ENCODE results near the gene MCF2.
A peak's percentile ranks its signal among the peaks of the same experiment; 100 is the strongest.
"Not testable (repeated sequence)": the region's sequence is repeated elsewhere in the genome, so short reads cannot be mapped to it uniquely, and the experiment has no call there.

The MCF2 gene, protein sequence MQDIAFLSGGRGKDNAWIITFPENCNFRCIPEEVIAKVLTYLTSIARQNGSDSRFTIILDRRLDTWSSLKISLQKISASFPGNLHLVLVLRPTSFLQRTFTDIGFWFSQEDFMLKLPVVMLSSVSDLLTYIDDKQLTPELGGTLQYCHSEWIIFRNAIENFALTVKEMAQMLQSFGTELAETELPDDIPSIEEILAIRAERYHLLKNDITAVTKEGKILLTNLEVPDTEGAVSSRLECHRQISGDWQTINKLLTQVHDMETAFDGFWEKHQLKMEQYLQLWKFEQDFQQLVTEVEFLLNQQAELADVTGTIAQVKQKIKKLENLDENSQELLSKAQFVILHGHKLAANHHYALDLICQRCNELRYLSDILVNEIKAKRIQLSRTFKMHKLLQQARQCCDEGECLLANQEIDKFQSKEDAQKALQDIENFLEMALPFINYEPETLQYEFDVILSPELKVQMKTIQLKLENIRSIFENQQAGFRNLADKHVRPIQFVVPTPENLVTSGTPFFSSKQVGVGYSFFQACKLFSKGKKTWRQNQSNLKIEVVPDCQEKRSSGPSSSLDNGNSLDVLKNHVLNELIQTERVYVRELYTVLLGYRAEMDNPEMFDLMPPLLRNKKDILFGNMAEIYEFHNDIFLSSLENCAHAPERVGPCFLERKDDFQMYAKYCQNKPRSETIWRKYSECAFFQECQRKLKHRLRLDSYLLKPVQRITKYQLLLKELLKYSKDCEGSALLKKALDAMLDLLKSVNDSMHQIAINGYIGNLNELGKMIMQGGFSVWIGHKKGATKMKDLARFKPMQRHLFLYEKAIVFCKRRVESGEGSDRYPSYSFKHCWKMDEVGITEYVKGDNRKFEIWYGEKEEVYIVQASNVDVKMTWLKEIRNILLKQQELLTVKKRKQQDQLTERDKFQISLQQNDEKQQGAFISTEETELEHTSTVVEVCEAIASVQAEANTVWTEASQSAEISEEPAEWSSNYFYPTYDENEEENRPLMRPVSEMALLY

DNA sequence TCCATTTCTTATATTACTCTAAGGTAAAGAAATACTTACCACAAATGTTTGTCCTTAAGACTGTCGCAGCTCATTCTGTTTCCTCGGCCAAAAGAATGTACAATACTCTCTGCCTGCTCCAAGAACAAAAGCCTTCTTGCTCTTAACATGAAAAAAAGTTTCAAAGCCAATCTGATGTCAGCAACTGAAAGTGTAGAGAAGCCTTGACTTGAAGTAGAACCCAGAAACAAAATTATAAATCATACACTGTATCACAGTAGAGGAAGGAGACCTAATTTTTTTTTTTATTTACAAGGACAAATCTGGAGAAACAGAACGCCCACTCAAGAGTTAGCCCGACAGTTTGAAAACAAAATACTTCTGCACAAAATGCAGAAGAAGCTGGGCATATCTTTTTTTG lies at the start of gene MCF2:
MCF2 (minus strand) TSS at position 101 of the 400 bp plus-strand sequence. CDS start 56,423 bp downstream, outside the sequence.
- H3K27ac ChIP-seq = no peak within 1 kb of the TSS
- H3K4me3 ChIP-seq = no peak within 1 kb of the TSS

DNA sequence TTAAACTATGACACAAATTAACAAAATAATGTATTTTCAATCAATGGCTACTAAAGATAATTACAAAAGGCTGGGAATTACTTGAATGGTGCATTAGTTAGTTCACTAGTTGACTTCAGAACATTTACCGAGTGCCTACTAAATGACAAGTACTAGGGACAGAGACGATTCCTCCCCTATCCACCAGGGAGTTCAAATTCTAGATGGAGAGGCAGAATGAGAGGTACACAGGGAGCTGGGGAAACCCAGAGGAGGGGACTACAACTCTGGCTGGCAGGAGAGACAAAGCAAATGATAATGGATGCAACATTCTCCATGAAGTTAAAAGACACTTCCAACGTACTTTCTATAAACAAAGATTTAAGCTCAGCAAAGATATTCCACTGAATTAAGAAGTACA lies 43.1 kb upstream of the MCF2 start:
- no peak overlapping the region for H3K27ac ChIP-seq

DNA sequence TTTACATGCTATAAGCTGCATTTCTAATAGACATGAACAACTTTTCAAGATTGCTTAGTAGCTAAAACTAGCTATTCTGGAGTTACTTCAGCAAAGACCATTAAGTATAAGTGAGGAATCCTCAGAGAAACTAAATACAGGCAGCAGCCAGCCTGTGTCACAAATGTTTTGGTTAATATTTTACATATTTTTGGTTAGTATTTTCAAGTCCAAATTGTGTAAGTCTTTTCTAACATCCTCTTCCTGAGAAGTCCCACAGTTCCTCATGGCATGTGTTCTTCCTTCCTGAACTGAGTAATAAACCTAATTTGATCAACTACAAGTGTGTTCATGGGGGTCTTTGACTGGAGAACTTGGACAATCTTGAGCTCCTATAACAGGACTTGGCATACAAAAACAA lies 42.4 kb upstream of the MCF2 start:
- Histone ChIP-seq H3K27ac (no peak overlapping the region), H3K4me3 (no peak overlapping the region)

More for the DNA sequence above, 43.1 kb upstream of the MCF2 start:
- H3K4me3 ChIP-seq = no peak overlapping the region

DNA sequence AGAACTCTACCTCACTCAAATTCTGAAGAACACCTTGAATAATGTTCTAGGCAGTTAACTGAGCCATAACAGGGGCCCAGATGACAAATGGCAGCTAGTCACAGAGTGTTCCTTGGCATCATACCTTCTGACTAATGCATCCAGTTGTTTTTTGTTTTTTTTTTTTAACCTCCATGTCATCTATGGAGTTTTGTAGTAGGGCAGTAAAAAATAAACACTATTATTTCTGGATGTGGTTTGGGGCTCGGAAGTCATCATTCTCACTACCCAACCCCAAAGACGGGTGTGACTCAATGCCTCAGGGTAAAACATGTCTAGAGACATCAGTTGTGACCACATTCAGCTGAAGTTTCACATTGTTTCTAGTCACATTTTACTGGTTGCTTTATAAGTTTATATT lies 31.2 kb upstream of the MCF2 start:
- H3K4me3 ChIP-seq = no peak overlapping the region

DNA sequence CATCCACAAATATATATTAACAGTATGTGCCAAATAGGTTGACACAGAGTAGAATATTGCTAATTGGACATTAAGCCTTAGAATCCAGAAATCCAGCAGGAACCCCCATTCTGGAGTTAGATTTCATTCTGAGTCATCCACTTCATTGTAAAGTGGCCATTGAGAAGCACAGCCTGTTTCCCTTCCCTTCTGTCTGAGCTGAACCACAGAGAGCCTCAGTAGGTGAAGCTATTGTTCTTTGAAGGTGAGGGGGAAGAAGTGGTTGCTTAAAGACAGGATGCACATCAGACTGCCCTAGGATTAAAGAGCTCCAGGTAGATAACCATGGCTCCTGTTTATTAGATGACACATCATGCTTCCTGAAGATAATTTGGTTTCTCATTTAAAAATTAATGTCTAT lies 30.6 kb upstream of the MCF2 start:
- Histone ChIP-seq H3K4me3 (no peak overlapping the region), H3K27ac (no peak overlapping the region)

More for the DNA sequence above, 31.2 kb upstream of the MCF2 start:
- no peak overlapping the region for H3K27ac ChIP-seq

DNA sequence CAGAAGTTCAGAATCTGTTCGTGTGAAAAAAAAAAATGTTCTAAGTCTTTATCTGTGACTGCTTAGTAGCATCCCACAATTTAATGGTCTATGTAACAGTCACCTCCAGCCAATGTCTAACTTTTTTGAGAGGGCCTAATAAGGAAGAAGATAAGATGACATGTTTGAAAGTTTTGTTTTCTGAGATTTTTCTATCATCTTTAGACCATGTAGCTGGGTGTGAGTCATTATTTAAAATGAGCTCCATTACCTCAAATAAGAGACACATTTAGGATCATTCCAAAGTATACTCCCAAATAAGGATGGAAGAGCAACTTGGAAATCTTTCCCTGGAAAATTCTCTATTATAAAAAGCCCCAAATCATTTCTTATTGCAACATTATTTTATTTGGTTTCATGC lies 28.2 kb upstream of the MCF2 start:
- Histone ChIP-seq H3K4me3 (no peak overlapping the region), H3K27ac (no peak overlapping the region)

DNA sequence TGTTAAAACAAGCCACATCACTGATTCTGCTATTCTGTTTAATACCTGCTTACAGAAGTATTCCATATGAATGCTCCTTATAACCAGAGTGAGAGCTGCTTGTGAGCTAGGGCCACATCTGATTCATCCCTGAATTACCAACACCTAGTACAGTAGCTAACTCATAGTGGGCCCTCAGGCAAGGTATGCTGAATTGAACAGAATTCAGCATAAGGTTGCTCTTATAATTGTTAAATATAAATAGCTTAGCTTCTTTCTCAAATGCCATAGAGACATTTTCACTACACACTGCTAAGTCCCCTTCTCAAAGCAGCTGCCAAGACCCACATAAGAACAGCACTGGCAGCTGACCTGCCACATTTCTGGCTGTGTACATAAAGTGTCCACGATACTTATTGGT lies 27.0 kb upstream of the MCF2 start:
- no peak overlapping the region for H3K27ac ChIP-seq
- H3K4me3 ChIP-seq = no peak overlapping the region

DNA sequence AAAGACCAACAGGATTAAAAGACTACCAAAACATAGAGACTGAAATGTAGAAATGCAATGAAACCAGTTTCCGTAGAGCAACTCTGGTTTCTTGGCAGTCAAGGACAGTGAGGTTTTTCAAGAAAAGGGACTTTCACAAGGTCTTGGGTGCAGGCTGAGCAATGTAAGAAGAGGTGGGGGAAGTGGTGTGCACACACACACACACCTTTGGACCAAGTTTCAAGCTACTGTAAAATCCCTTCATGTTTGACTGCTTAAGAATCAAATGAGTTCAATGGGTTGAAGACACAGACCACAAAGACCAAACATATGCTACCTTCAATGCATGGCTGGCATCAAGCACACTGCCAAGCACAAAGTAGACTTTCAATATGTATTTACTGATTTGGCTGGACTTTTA lies 17.8 kb upstream of the MCF2 start:
- Histone ChIP-seq H3K4me3 (no peak overlapping the region), H3K27ac (no peak overlapping the region)

DNA sequence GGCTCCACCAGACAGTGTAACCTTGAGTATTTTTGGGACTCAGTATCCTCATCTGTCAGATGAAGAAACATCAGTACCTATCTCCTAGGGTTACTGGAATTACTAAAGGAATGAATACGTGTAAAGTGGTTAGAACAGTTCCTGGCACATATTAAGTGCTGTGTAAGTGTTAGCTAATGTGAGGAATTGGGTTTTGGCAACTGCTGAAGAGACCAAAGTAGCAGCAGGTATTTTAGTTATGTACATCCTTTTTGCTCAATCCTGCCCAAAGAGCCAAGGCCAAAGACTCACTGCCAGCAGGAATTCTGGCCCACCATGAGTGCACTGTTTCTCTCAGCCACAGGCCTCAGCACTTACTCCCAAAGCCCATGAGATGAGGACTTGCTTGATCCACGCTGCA lies 16.7 kb upstream of the MCF2 start:
- Histone ChIP-seq H3K4me3 (no peak overlapping the region), H3K27ac (no peak overlapping the region)

DNA sequence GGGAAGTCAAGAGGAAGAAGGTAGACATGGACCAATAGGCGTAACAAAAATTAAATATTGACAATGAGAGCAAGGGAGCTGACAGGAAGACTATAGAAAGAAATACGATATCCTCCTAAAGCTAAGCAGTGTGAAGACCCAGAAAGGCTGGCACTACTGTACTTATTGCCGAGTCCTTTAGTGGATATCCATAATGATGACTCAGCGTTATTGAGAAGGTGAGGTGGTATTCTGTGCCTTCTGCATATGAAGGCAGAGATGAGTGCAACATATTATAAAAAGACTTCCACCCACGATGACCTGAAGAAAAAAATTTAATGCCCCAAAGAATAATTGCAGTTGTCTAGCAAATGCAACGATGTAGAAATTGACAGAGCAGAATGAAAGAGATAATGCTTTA lies 13.0 kb upstream of the MCF2 start:
- H3K27ac ChIP-seq = no peak overlapping the region

DNA sequence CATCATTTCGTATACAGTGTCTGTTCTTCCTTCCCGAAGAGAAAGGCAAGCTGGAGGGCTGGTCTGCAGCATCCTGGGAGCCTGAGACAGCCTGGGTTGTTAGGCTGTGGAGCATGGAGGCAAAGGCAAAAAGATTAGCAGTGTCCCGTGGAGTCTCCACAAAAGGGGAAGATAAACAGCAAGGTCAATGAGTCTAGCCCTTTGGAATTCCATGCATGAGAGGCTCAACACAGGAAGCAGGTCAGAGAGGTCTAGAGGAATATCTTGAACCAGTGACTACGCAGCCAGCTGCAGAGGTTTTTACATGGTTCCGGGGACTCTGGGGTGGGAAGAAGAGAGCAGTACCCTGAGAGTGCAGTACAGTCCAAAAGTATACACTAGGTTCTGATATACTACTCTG lies 12.2 kb upstream of the MCF2 start:
- H3K4me3 ChIP-seq = no peak overlapping the region

More for the DNA sequence above, 13.0 kb upstream of the MCF2 start:
- H3K4me3 ChIP-seq = no peak overlapping the region

DNA sequence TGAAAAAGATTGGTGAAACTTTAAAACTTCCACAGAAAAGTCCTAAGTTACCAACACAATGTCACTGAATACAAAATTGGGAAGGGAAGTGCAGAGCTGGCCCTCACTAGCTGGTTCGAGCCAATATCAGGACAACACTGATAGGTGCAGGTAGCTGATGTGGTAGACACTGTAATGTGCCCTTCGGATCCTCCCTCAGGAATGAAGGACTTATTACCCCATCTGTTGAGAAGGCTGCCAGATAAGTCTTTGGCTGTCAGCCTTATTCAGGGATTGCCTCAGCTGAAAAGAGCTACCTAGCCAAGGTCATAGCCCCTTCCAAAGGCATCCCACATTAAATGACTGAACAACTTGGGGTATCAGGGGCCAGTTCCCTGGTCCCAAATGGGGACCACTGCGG lies 5.3 kb downstream of the MCF2 start:
- Histone ChIP-seq H3K4me3 (no peak overlapping the region), H3K27ac (no peak overlapping the region)

More for the DNA sequence above, 12.2 kb upstream of the MCF2 start:
- no peak overlapping the region for H3K27ac ChIP-seq

DNA sequence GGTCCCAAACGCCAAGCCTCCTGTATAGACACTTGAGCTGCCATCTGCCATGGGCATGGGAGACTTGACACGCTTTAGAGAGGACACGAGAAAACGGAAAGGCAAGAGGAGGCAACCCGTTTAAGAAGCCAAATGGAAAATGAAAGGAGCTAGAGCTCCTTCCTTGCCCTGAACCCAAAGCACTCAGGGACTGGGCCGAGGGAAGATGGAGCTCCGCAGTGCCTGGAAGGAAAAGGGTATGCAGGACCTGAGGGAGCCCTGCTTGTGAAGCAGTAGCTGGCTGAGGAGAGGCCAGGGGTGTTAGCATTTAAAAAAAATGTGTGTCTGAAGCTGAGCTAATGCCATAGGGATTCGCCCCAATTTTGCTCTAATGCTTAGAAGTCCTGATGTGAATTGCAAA lies 15.1 kb downstream of the MCF2 start:
- H3K4me3 ChIP-seq = peak overlapping the region in 1 of 7 experiments; percentile 28
- no peak overlapping the region for H3K27ac ChIP-seq

DNA sequence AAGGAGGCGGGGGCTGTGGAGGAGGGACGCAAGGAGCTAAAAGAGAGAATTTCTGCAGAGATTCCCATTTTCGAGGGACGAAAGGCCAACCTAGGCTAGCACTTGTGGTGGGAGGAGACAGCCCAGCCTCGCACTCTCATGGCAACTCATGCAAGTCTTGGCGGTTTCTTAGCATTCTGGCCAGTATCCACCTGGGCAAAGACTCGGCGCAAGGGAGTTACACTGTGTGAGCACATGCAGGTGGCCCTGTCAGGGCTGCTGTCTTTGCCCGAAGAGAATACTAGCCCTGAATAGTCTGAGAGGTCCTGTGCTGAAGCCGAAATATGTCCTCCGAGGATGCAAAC lies 15.5 kb downstream of the MCF2 start:
- Histone ChIP-seq H3K27ac (no peak overlapping the region), H3K4me3 (peak overlapping the region in 3 of 7 experiments; percentile 21 to 28 (median 27))

DNA sequence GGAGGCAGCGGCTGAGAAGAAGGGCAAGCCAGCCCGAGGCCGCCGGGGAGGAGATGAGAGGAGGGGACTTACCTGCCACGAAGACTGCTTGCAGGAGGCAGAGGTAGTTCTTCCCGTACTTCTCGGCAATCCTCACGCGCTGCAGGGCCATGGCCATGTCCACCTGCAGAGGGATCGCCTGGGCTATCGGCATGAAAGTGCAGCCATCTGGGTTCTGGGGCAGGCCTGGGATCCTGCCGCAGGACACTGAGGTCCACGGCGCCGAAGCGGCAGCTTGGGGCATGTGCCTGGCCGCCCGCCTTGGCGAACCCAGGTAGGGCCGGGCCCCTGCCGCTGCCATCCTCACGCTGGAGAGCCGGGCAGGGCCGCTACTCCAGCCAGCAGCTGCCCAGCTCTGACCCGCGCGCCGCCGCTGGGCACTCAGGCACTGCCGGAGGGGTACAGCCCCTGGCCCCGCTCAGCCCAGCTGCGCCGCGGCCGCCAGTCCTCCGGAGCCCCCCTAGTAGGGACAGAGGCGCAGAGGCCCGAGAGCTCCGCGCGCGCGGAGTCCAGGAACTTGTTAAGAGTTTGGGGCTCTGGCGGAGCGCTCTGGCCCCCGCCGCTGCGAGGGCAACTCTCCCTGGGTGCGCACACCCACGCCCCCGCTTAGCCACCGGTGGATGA lies 16.0 kb downstream of the MCF2 start:
- Histone ChIP-seq H3K27ac (no peak overlapping the region), H3K4me3 (peak overlapping the region in 4 of 7 experiments; percentile 11 to 28 (median 24))

DNA sequence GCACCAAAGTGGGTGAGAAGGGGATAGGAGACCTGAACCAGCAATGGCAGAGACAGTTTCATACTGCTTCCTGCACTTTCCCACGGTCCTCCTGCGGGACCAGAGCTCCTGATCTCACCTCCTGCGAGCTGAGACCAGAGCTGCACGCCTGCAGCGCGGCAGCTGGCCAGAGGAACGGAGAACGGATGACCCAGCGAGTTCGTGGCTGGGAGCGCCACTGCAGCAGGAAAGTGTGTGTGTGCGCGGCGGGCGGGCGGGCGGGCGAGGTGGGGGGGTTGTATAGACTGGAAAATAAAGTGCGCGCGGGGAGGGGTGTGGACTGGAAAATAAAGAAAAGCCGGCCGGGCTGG lies 16.5 kb downstream of the MCF2 start:
- no peak overlapping the region for H3K27ac ChIP-seq
- peak overlapping the region in 3 of 7 experiments; percentile 11 to 28 (median 27) for H3K4me3 ChIP-seq

DNA sequence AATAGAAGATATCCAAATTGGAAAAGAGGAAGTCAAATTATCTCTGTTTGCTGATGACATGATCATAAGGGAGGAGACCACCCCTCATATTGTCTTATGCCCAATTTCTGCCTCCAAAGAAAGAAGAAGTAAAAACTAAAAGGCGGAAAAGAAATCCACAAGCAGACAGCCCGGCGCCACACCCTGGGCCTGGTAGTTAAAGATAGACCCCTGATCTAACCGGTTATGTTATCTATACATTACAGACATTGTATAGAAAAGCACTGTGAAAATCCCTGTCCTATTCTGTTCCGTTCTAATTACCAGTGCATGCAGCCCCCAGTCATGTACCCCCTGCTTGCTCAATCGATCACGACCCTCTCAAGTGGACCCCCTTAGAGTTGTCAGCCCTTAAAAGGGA lies 22.8 kb downstream of the MCF2 start:
- H3K27ac ChIP-seq, H3K4me3 ChIP-seq: not testable (repeated sequence)

DNA sequence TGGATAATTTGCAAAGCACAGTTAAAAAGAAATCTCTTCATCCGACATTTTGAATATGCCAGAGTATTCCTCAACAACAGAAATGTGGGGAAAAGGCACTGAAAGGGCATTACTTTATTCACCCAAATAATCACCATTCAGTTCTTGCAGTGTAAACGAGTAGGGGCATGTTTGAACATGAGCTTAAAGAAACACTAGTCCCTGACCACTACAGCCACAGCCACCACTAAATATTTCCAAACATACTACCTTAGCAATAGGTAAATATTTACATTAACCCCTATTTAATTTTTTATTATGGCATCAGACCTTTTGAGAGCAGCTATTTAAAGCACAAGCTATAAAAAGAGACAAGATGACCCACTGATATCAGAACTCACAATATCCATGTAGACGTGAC lies 27.6 kb downstream of the MCF2 start:
- Histone ChIP-seq H3K4me3 (no peak overlapping the region), H3K27ac (no peak overlapping the region)

DNA sequence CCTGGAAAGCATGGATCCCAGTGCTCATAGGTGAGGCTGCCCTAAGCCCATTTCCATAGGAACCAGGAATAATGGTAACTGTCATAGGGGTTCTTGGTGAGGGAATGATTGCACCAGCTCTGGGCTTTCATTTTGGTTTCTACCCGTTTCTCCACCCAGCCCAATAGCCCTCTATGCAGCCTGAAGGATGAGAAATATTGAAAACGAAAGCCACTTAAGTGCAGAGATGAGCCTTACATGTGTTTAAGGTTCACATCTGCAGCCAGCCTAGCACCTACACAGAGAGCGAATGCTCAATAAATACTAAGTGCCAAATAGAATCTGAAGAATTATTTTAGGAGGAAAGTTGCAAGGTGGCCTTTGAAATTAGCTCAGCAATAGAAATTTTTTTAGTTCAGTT lies 60.4 kb downstream of the MCF2 start:
- Histone ChIP-seq H3K27ac (no peak overlapping the region), H3K4me3 (no peak overlapping the region)

DNA sequence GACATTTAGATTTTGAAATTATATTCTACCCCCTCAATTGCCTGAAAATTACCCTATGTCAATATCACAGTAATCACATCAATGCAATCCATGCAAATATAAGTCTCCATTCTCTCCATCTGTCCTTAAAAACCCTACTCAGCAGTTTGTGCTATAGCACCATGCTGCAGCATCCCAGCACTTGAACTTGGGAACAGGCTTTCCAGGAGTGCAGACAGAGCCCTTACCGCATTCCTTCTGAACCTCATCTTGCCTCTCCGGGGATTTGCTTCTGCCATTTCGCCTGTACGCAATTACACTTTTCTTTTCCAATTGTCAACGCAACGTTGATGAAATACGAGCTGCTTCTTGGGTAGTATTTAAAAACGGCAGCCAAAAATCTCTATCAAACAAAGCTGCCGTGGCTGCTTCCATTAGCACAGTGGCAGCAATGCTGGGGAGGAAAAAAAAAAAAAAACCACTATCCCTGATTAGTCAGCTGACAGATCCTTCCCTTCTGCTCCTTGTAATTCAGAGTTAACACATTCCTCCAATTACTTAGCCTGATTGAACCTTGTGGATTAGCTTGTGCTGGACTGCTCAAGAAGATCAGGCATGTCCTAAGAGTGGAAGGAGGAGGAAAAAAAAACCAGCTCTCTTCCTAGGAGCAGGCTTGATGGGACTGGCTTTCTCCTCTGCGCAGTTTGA lies 65.6 kb downstream of the MCF2 start:
- H3K4me3 ChIP-seq = no peak overlapping the region
- no peak overlapping the region for H3K27ac ChIP-seq
